ENCODE measurements around the gene TGFBR1.

GRCh38 chr9:99103901-99104458, 933 bp upstream of the TGFBR1 start:
- TF ChIP-seq CTCF (IDR thresholded peaks at IDR 0.05), result no peak
- TF ChIP-seq POLR2A (IDR thresholded peaks at IDR 0.05), result no peak
- TF ChIP-seq POLR2AphosphoS5 (IDR thresholded peaks at IDR 0.05), result no peak
- no peak for TF ChIP-seq EP300 (IDR thresholded peaks at IDR 0.05)
